NCI-H2227 treated with DMSO at 0.1 percent for 48 hours (cell line): ENCODE measurements around the gene HPCAL1.

Experiments used
- DNase-seq: peaks from one replicate; lab custom pipeline; 2025; lab: John Stamatoyannopoulos, UW

Gene HPCAL1

GRCh38 chr2:10337449-10338269 lies 35.0 kb downstream of the HPCAL1 start:
- DNase-seq = no peak

- no peak for DNase-seq
These were observed 35.8 kb downstream of the HPCAL1 start for GRCh38 chr2:10338270-10339188.

GRCh38 chr2:10339647-10340592 lies 37.2 kb downstream of the HPCAL1 start:
- no peak for DNase-seq

- DNase-seq = no peak
These were observed 37.9 kb downstream of the HPCAL1 start for GRCh38 chr2:10340593-10340975.

GRCh38 chr2:10341193-10341592 lies 38.5 kb downstream of the HPCAL1 start:
- DNase-seq = no peak

GRCh38 chr2:10342245-10342951 lies 39.7 kb downstream of the HPCAL1 start:
- no peak for DNase-seq

- DNase-seq = no peak
These were observed 40.5 kb downstream of the HPCAL1 start for GRCh38 chr2:10343191-10343590.

GRCh38 chr2:10343658-10344057 lies 41.0 kb downstream of the HPCAL1 start:
- DNase-seq = no peak

GRCh38 chr2:10344105-10345066 lies 41.7 kb downstream of the HPCAL1 start:
- DNase-seq = no peak

- DNase-seq = no peak
These were observed 42.4 kb downstream of the HPCAL1 start for GRCh38 chr2:10345126-10345525.

- no peak for DNase-seq
These were observed 43.1 kb downstream of the HPCAL1 start for GRCh38 chr2:10345813-10346212.

GRCh38 chr2:10346929-10347561 lies 44.3 kb downstream of the HPCAL1 start:
- DNase-seq = no peak

GRCh38 chr2:10347562-10347948 lies 44.9 kb downstream of the HPCAL1 start:
- no peak for DNase-seq

- DNase-seq = no peak
These were observed 46.2 kb downstream of the HPCAL1 start for GRCh38 chr2:10348891-10349290.

GRCh38 chr2:10350761-10351160 lies 48.1 kb downstream of the HPCAL1 start:
- no peak for DNase-seq

- DNase-seq = no peak
These were observed 49.7 kb downstream of the HPCAL1 start for GRCh38 chr2:10352361-10352760.

- DNase-seq = no peak
These were observed 50.3 kb downstream of the HPCAL1 start for GRCh38 chr2:10352972-10353371.

- DNase-seq = no peak
These were observed 51.2 kb downstream of the HPCAL1 start for GRCh38 chr2:10353931-10354330.

GRCh38 chr2:10354399-10354798 lies 51.7 kb downstream of the HPCAL1 start:
- DNase-seq = no peak
